Measurements from ENCODE around the gene PPIE.

Gene PPIE

GRCh38 chr1:39717809-39718208 lies 20.9 kb upstream of the PPIE start:
- TF ChIP-seq CTCF (IDR thresholded peaks at IDR 0.05; ENCODE audit: poor library complexity, severe bottlenecking), result no peak
- Histone ChIP-seq H3K27ac (ENCODE audit: poor library complexity, severe bottlenecking) (no peak overlapping the region), H3K36me3 (ENCODE audit: low read depth) (no peaks in the 10 kb centered on the region), H3K4me1 (ENCODE audit: insufficient read depth, poor library complexity, severe bottlenecking) (peaks cover 1% of the 10 kb centered on the region), H3K27me3 (ENCODE audit: insufficient read depth, poor library complexity, severe bottlenecking) (peaks cover 19% of the 10 kb centered on the region), H3K4me3 (ENCODE audit: severe bottlenecking) (no peak overlapping the region), H3K9me3 (ENCODE audit: severe bottlenecking) (no peaks in the 10 kb centered on the region)
- no peak for ATAC-seq (ENCODE audit: low read depth)
- DNase-seq (ENCODE audit: low spot score), result no peak

GRCh38 chr1:39720094-39720999 lies 18.3 kb upstream of the PPIE start:
- TF ChIP-seq CTCF (IDR thresholded peaks at IDR 0.05; ENCODE audit: poor library complexity, severe bottlenecking), result peak; percentile 85
- Histone ChIP-seq H3K27me3 (ENCODE audit: insufficient read depth, poor library complexity, severe bottlenecking) (peaks cover 16% of the 10 kb centered on the region), H3K9me3 (ENCODE audit: severe bottlenecking) (no peaks in the 10 kb centered on the region), H3K4me1 (ENCODE audit: insufficient read depth, poor library complexity, severe bottlenecking) (peaks cover 2% of the 10 kb centered on the region), H3K4me3 (ENCODE audit: severe bottlenecking) (no peak overlapping the region), H3K36me3 (ENCODE audit: low read depth) (no peaks in the 10 kb centered on the region), H3K27ac (ENCODE audit: poor library complexity, severe bottlenecking) (no peak overlapping the region)
- no peak for DNase-seq (ENCODE audit: low spot score)
- peak; percentile 60; the same call in 2 of the 3 replicates for ATAC-seq (ENCODE audit: low read depth)

- H3K27me3 ChIP-seq (ENCODE audit: insufficient read depth, poor library complexity, severe bottlenecking), result peaks cover 5% of the 10 kb centered on the region
- no peaks in the 10 kb centered on the region for H3K36me3 ChIP-seq (ENCODE audit: low read depth)
- no peak overlapping the region for H3K27ac ChIP-seq (ENCODE audit: poor library complexity, severe bottlenecking)
- DNase-seq (ENCODE audit: low spot score) (no peak), ATAC-seq (ENCODE audit: low read depth) (no peak)
- no peaks in the 10 kb centered on the region for H3K9me3 ChIP-seq (ENCODE audit: severe bottlenecking)
- H3K4me1 ChIP-seq (ENCODE audit: insufficient read depth, poor library complexity, severe bottlenecking), result peaks cover 2% of the 10 kb centered on the region
- TF ChIP-seq CTCF (IDR thresholded peaks at IDR 0.05; ENCODE audit: poor library complexity, severe bottlenecking), result no peak
- no peak overlapping the region for H3K4me3 ChIP-seq (ENCODE audit: severe bottlenecking)
These were observed 17.0 kb upstream of the PPIE start for GRCh38 chr1:39721664-39722063.

GRCh38 chr1:39722495-39722894 lies 16.2 kb upstream of the PPIE start:
- peak overlapping the region; percentile 30 for H3K27ac ChIP-seq (ENCODE audit: poor library complexity, severe bottlenecking)
- no peak for DNase-seq (ENCODE audit: low spot score)
- TF ChIP-seq CTCF (IDR thresholded peaks at IDR 0.05; ENCODE audit: poor library complexity, severe bottlenecking), result no peak
- no peaks in the 10 kb centered on the region for H3K9me3 ChIP-seq (ENCODE audit: severe bottlenecking)
- no peaks in the 10 kb centered on the region for H3K27me3 ChIP-seq (ENCODE audit: insufficient read depth, poor library complexity, severe bottlenecking)
- peaks cover 2% of the 10 kb centered on the region for H3K4me1 ChIP-seq (ENCODE audit: insufficient read depth, poor library complexity, severe bottlenecking)
- H3K36me3 ChIP-seq (ENCODE audit: low read depth), result no peaks in the 10 kb centered on the region
- H3K4me3 ChIP-seq (ENCODE audit: severe bottlenecking), result no peak overlapping the region
- peak; percentile 91 for ATAC-seq (ENCODE audit: low read depth)

GRCh38 chr1:39726600-39726999 lies 12.1 kb upstream of the PPIE start:
- DNase-seq (ENCODE audit: low spot score), result no peak

More at GRCh38 chr1:39726600-39726999, 12.1 kb upstream of the PPIE start:
- Histone ChIP-seq H3K4me1 (ENCODE audit: insufficient read depth, poor library complexity, severe bottlenecking) (peaks cover 2% of the 10 kb centered on the region), H3K27ac (ENCODE audit: poor library complexity, severe bottlenecking) (no peak overlapping the region), H3K4me3 (ENCODE audit: severe bottlenecking) (no peak overlapping the region), H3K9me3 (ENCODE audit: severe bottlenecking) (no peaks in the 10 kb centered on the region), H3K36me3 (ENCODE audit: low read depth) (no peaks in the 10 kb centered on the region), H3K27me3 (ENCODE audit: insufficient read depth, poor library complexity, severe bottlenecking) (no peaks in the 10 kb centered on the region)
- ATAC-seq (ENCODE audit: low read depth), result no peak
- no peak for TF ChIP-seq CTCF (IDR thresholded peaks at IDR 0.05; ENCODE audit: poor library complexity, severe bottlenecking)
